ENCODE data around the gene CCL4.

DNA sequence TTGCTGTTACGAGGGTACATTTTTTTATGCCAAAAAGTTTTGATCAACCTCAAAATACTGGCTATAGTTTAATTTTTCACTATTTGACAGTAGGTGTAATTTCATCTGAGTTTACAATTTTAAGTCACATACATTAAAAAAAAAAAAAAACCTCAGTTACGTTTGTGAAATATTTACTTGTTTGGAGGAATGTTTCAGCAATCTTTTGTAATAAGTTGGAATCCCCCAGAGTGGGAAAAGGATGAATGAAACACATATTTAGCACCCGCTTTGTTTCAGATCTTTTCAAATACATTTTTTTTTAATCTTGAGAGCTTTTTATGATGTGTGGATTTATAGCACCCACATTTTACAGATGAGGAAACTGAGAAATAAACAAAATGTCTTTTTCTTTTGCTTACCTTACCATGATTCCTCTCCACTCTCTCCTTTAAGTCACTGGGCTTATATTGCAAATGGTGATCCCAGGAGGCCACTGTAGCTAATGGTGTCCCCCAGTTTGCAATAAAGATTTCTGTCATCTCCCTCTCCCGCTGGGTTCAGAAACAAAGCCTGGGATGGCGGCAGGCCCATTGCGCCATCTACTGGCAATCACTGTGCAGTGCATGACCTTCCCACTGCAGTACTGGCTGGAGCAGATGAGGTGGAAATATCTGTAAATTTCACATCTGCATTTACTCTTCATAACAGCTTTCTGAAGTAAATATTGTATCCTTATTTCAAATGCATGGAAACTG, 45.1 kb downstream of the CCL4 start:
- TF ChIP-seq POLR2A (IDR thresholded peaks at IDR 0.05; ENCODE audit: low read depth, low read length) (no peak), TAF1 (IDR thresholded peaks at IDR 0.05; ENCODE audit: low read depth, low read length) (no peak), POLR2AphosphoS5 (IDR thresholded peaks at IDR 0.05; ENCODE audit: low read depth, low read length) (no peak), PAX5 (IDR thresholded peaks at IDR 0.05; ENCODE audit: insufficient read depth, low read length, severe bottlenecking) (no peak), SPI1 (IDR thresholded peaks at IDR 0.05; ENCODE audit: low read depth, low read length) (no peak), POU2F2 (IDR thresholded peaks at IDR 0.05; ENCODE audit: low read depth, low read length) (0 out of 2 replicates have a peak, but pooled peaks have one; percentile 19)
